ENCODE results near the gene NRAS.

- no peak for TF ChIP-seq CTCF (IDR thresholded peaks at IDR 0.05)
- peak; percentile 63 for TF ChIP-seq POLR2A (IDR thresholded peaks at IDR 0.05)
These were observed at the start of gene NRAS for GRCh38 chr1:114716304-114717170.

Data from right lobe of liver (tissue), 4 donors.